HepG2 (cell line): ENCODE results near the gene TMEM250. TPM values are rescaled to one million over a fixed set of nuclear protein-coding genes. Genes with fewer than 3 reads are reported as not detected.
"Not testable (repeated sequence)": the region's sequence is repeated elsewhere in the genome, so short reads cannot be mapped to it uniquely, and the experiment has no call there.

ENCODE experiments used
- ATAC-seq: fragments of 200-7000 bp; cut with Tn5 transposase; 3 replicates; pipeline ENCODE4 v1.9.1; 2020; ENCODE audit warnings: mild to moderate bottlenecking, moderate library complexity
- BruUV-seq: library from RNA; stranded (reverse); fragments of 400-500 nt; replicated peaks from 2 replicates; lab custom pipeline; 2021; lab: Mats Ljungman, UMichigan
- CTCF ChIA-PET: fragments of 300-600 bp; formaldehyde crosslinking; extraction: SDS; loops from one replicate; lab custom pipeline; 2021; ENCODE audit warnings: low total read pairs, inconsistent platforms, low intra/inter-chr PET ratio; lab: Yijun Ruan, JAX
- POLR2A ChIA-PET: fragments of 350-600 bp; sonication (Branson Sonifier 250); formaldehyde crosslinking; loops from one replicate; lab custom pipeline; 2020; ENCODE audit warnings: antibody characterized with exemption, inconsistent platforms; lab: Yijun Ruan, JAX
- DNase-seq: peaks from one replicate; pipeline ENCODE4 v3.0.0-alpha.2; 2015; ENCODE audit warnings: low spot score
- FAIRE-seq: peaks from 3 replicates; lab custom pipeline; 2011; peaks lifted over from hg19 to GRCh38; lab: Jason Lieb, UNC
- H2AFZ ChIP-seq: one replicate; pipeline ENCODE4 v1.6.1; 2011; ENCODE audit warnings: low read length, inconsistent platforms
- H3K27ac ChIP-seq: fragments of 300-600 bp; 3 replicates; pipeline ENCODE4 v1.8.0; 2011; ENCODE audit warnings: mixed run types, mild to moderate bottlenecking, mixed read lengths, low read length, inconsistent platforms; ENCODE audit not compliant: insufficient read depth; ENCODE audit errors: extremely low read length
- H3K27me3 ChIP-seq, 2 experiments: fragments of 200-600 bp in 1 of 2; 2 replicates in 1 of 2; 3 replicates in 1 of 2; pipeline versions ENCODE4 v1.6.0 to v1.8.0; 2011; ENCODE audit warnings: low read length in 2 of 2, mild to moderate bottlenecking in 2 of 2, moderate library complexity in 2 of 2, inconsistent platforms in 1 of 2; ENCODE audit not compliant: insufficient read depth in 2 of 2, control insufficient read depth in 1 of 2
- H3K36me3 ChIP-seq, 2 experiments: fragments of 200-600 bp in 1 of 2; replicated peaks in 1 of 2; 2 replicates in 1 of 2; 3 replicates in 1 of 2; pipeline versions ENCODE4 v1.5.1 to v1.8.0; 2011; ENCODE audit warnings: low read length in 2 of 2, inconsistent platforms in 1 of 2; ENCODE audit not compliant: insufficient read depth in 2 of 2, control insufficient read depth in 1 of 2
- H3K4me1 ChIP-seq: 2 replicates; pipeline ENCODE4 v1.5.1; 2012; ENCODE audit warnings: low read length, inconsistent platforms; ENCODE audit not compliant: insufficient read depth
- H3K4me2 ChIP-seq: 2 replicates; pipeline ENCODE4 v1.6.0; 2011; ENCODE audit warnings: low read depth, low read length, inconsistent platforms
- H3K4me3 ChIP-seq, 3 experiments: fragments of 200-600 bp in 1 of 3; sonication (generic), shearing (Covaris generic) in 1 of 3; replicated peaks in 1 of 3; 2 replicates each; pipeline ENCODE4 v1.5.1; 2011 to 2016; ENCODE audit warnings: low read length in 3 of 3, inconsistent platforms in 2 of 3, low read depth in 2 of 3, mild to moderate bottlenecking in 2 of 3, control low read depth in 1 of 3, mixed read lengths in 1 of 3; ENCODE audit not compliant: insufficient read depth in 1 of 3
- H3K79me2 ChIP-seq: one replicate; pipeline ENCODE4 v1.6.1; 2011; ENCODE audit warnings: low read length, inconsistent platforms; ENCODE audit not compliant: insufficient read depth
- H3K9ac ChIP-seq: 2 replicates; pipeline ENCODE4 v1.6.0; 2011; ENCODE audit warnings: mild to moderate bottlenecking, low read depth, low read length, inconsistent platforms; ENCODE audit not compliant: insufficient read depth
- H3K9me3 ChIP-seq: 2 replicates; pipeline ENCODE4 v1.5.1; 2012; ENCODE audit warnings: mild to moderate bottlenecking, low read length
- H4K20me1 ChIP-seq: 2 replicates; pipeline ENCODE4 v1.6.0; 2011; ENCODE audit warnings: inconsistent platforms, mild to moderate bottlenecking, low read length, moderate library complexity; ENCODE audit not compliant: insufficient read depth
- BCL3 ChIP-seq: sonication (generic); formaldehyde crosslinking; IDR thresholded peaks from 2 replicates; pipeline ENCODE4 v1.5.1; 2020; ENCODE audit warnings: mild to moderate bottlenecking, missing genetic modification reagents, moderate library complexity
- CHD4 ChIP-seq: fragments of 200-600 bp; sonication (generic); IDR thresholded peaks from 2 replicates; pipeline ENCODE4 v1.7.0; 2017; ENCODE audit warnings: mild to moderate bottlenecking, low read length, borderline replicate concordance
- GMEB1 ChIP-seq: sonication (generic); formaldehyde crosslinking; IDR thresholded peaks from 2 replicates; pipeline ENCODE4 v1.5.1; 2020; ENCODE audit warnings: missing genetic modification reagents, mild to moderate bottlenecking, borderline replicate concordance
- KDM1A ChIP-seq: IDR thresholded peaks from 2 replicates; pipeline ENCODE4 v1.6.1; 2016; ENCODE audit warnings: missing compliant biosample characterization
- MTF1 ChIP-seq: sonication (generic); formaldehyde crosslinking; IDR thresholded peaks from 2 replicates; pipeline ENCODE4 v1.5.0; 2020; ENCODE audit warnings: missing genetic modification reagents
- MTF2 ChIP-seq: sonication (generic); formaldehyde crosslinking; IDR thresholded peaks from 2 replicates; pipeline ENCODE4 v1.5.0; 2020; ENCODE audit warnings: missing genetic modification reagents, borderline replicate concordance
- RCOR2 ChIP-seq: IDR thresholded peaks from 2 replicates; pipeline ENCODE4 v1.6.1; 2016; ENCODE audit warnings: missing biosample characterization, missing genetic modification reagents
- ZMYM3 ChIP-seq: sonication (generic); formaldehyde crosslinking; IDR thresholded peaks from 2 replicates; pipeline ENCODE4 v1.5.1; 2020; ENCODE audit warnings: mild to moderate bottlenecking, missing genetic modification reagents
- ZNF687 ChIP-seq: sonication (generic); formaldehyde crosslinking; IDR thresholded peaks from 2 replicates; pipeline ENCODE4 v1.5.1; 2020; ENCODE audit warnings: mild to moderate bottlenecking, missing genetic modification reagents, moderate library complexity
- ZNF777 ChIP-seq: sonication (generic); formaldehyde crosslinking; IDR thresholded peaks from 2 replicates; pipeline ENCODE4 v1.4.0; 2020; ENCODE audit warnings: missing genetic modification reagents
- ZNF784 ChIP-seq: sonication (generic); formaldehyde crosslinking; IDR thresholded peaks from 2 replicates; pipeline ENCODE4 v1.5.1; 2020; ENCODE audit warnings: missing genetic modification reagents, mild to moderate bottlenecking, borderline replicate concordance
- ZNF883 ChIP-seq: sonication (generic); formaldehyde crosslinking; IDR thresholded peaks from 2 replicates; pipeline ENCODE4 v1.5.1; 2020; ENCODE audit warnings: mild to moderate bottlenecking, missing genetic modification reagents; ENCODE audit errors: not compliant biosample characterization
- ZSCAN25 ChIP-seq: sonication (generic); formaldehyde crosslinking; IDR thresholded peaks from 2 replicates; pipeline ENCODE4 v1.8.0; 2022; ENCODE audit warnings: mild to moderate bottlenecking, missing genetic modification reagents
- WGBS: methylation state at CpG from one replicate; pipeline ENCODE4 v1.1.6; 2017; ENCODE audit warnings: low lambda C conversion rate; 5-methylcytosine and 5-hydroxymethylcytosine counted together
- in situ Hi-C: cut with HindIII; loops from 2 replicates; pipeline ENCODE4 v1.10.0; 2017; ENCODE audit warnings: low pct_unique_long_range_greater_than_20kb; ENCODE audit not compliant: extremely low pct_ligation_motif_present
- intact Hi-C: fragments of 100-400 bp; cut with micrococcal nuclease; formaldehyde crosslinking; loops from one replicate; pipeline ENCODE4 v1.10.0; 2022; ENCODE audit not compliant: unreplicated experiment
- polyA plus RNA-seq, 8 experiments: library from polyadenylated mRNA; depleted of rRNA in 3 of 8; stranded (reverse) in 7 of 8; unstranded in 1 of 8; fragments of >200 nt; fragmentation: Illumina TruSeq in 4 of 8; extraction: Trizol in 4 of 8; gene quantifications; 2 replicates each; pipeline versions ENCODE4 v1.2.1 to v1.2.3, GENCODE V29; 2011 to 2016; ENCODE audit warnings: low read depth in 4 of 8, missing spikeins in 1 of 8, mixed read lengths in 1 of 8; ENCODE audit not compliant: insufficient read depth in 1 of 8
- total RNA-seq, 5 experiments: library from RNA; depleted of rRNA; stranded (reverse); fragments of >200 nt; fragmentation: Illumina TruSeq; extraction: Trizol; gene quantifications; 2 replicates each; pipeline ENCODE4 v1.2.3, GENCODE V29; 2016; ENCODE audit warnings: low read depth in 1 of 5

TMEM250 gene
- total and polyA plus RNA-seq, 2 of the 13 experiments (the other 11 are each of a cell fraction or from before 2014, with no cell fraction given) = 5.5 to 13.9 TPM

GRCh38 chr9:136101615-136102074 is 17.0 kb downstream of the TMEM250 start:
- H3K79me2 ChIP-seq, DNase-seq, H4K20me1 ChIP-seq, FAIRE-seq, BruUV-seq, intact Hi-C loops, H3K27ac ChIP-seq, H2AFZ ChIP-seq, H3K36me3 ChIP-seq, ATAC-seq, H3K9me3 ChIP-seq, CTCF ChIA-PET: not testable (repeated sequence)
- peaks cover 77% of the 10 kb centered on the region for H3K4me1 ChIP-seq
- H3K27me3 ChIP-seq = peaks cover 19 to 67% of the 10 kb centered on the region in 2 experiments
- POLR2A ChIA-PET = interaction anchor here (1.3 to 2.5 kb wide), 2 partner anchors 16 to 108 kb away, joined by 3 to 9 read pairs; no protein-coding TSS in a partner anchor
- H3K4me3 ChIP-seq = peak overlapping the region in 2 of 3 experiments; percentile 47 to 68; a peak in 3 of 6 replicates
- in situ Hi-C loops = loop anchor here (10.0 kb wide), 1 partner anchor 137 kb away; the partner anchor contains the start of gene UBAC1
- WGBS = no CpG with 5 or more reads among the region's 27 CpGs
- peak overlapping the region; percentile 95 for H3K4me2 ChIP-seq
- H3K9ac ChIP-seq = 0 out of 2 replicates have a peak overlapping the region, but pooled peaks have one; percentile 36
- TF ChIP-seq ZNF784 (CRISPR knock-in tag) (peak; percentile 43; the same call in 1 of the 2 replicates), BCL3 (CRISPR knock-in tag) (0 out of 2 replicates have a peak, but pooled peaks have one; percentile 49), ZNF883 (peak; percentile 58), MTF2 (CRISPR knock-in tag) (peak; percentile 29; the same call in 1 of the 2 replicates), ZSCAN25 (CRISPR knock-in tag) (0 out of 2 replicates have a peak, but pooled peaks have one; percentile 45), MTF1 (CRISPR knock-in tag) (peak; percentile 76; the same call in 1 of the 2 replicates), RCOR2 (CRISPR knock-in tag) (peak; percentile 65; the same call in 1 of the 2 replicates), ZNF777 (CRISPR knock-in tag) (0 out of 2 replicates have a peak, but pooled peaks have one; percentile 26), ZNF687 (CRISPR knock-in tag) (peak; percentile 60; the same call in 1 of the 2 replicates), GMEB1 (CRISPR knock-in tag) (peak; percentile 24; the same call in 1 of the 2 replicates), KDM1A (CRISPR knock-in tag) (peak; percentile 56; the same call in 1 of the 2 replicates), CHD4 (peak; percentile 91), ZMYM3 (CRISPR knock-in tag) (peak; percentile 99)
